Lower leg skin (tissue), 3 donors: ENCODE measurements around the gene ZNF641.
"Not testable (repeated sequence)": the region's sequence is repeated elsewhere in the genome, so short reads cannot be mapped to it uniquely, and the experiment has no call there.

Experiments used
- POLR2A ChIP-seq, 2 donors: fragments of 450-650 bp; IDR thresholded peaks; one replicate each; pipeline ENCODE4 v1.6.1; 2016 to 2017; ENCODE audit warnings: antibody characterized with exemption in 2 of 2, mild to moderate bottlenecking in 1 of 2, moderate library complexity in 1 of 2
- TF ChIP-seq, protein P1 (sequence below), 3 donors: fragments of 450-650 bp; IDR thresholded peaks; one replicate each; pipeline ENCODE4 v1.5.1; 2016; ENCODE audit warnings: antibody characterized with exemption in 3 of 3, mild to moderate bottlenecking in 3 of 3, moderate library complexity in 2 of 3

DNA sequence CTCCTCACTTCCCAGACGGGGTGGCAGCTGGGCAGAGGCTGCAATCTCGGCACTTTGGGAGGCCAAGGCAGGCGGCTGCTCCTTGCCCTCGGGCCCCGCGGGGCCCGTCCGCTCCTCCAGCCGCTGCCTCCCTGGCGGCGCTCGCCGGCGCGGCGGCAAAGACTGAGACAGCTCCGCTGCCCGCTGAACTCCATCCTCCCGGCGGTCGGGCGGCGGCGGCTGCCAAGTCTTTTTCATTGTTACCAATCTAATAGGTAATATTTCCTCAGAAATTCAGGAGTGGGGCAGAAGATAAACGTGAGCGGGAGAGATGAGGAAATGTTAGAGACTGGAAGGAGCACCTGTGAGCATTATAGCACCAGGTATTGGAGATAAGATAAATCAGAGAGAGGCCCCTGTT, 17.0 kb downstream of the ZNF641 start:
- TF ChIP-seq, protein P1, sequence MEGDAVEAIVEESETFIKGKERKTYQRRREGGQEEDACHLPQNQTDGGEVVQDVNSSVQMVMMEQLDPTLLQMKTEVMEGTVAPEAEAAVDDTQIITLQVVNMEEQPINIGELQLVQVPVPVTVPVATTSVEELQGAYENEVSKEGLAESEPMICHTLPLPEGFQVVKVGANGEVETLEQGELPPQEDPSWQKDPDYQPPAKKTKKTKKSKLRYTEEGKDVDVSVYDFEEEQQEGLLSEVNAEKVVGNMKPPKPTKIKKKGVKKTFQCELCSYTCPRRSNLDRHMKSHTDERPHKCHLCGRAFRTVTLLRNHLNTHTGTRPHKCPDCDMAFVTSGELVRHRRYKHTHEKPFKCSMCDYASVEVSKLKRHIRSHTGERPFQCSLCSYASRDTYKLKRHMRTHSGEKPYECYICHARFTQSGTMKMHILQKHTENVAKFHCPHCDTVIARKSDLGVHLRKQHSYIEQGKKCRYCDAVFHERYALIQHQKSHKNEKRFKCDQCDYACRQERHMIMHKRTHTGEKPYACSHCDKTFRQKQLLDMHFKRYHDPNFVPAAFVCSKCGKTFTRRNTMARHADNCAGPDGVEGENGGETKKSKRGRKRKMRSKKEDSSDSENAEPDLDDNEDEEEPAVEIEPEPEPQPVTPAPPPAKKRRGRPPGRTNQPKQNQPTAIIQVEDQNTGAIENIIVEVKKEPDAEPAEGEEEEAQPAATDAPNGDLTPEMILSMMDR (IDR thresholded peaks at IDR 0.05), result not testable (repeated sequence)
- not testable (repeated sequence) for TF ChIP-seq POLR2A (IDR thresholded peaks at IDR 0.05)
